GM20000 (cell line): ENCODE results near the gene LITAF.

Source experiments
- DNase-seq: peaks from one replicate; pipeline ENCODE4 v3.0.0; 2012; ENCODE audit warnings: low spot score
- TF ChIP-seq, protein P1 (sequence below): IDR thresholded peaks from 2 replicates; pipeline ENCODE4 v1.5.1; 2012; ENCODE audit warnings: mild to moderate bottlenecking, control low read depth; ENCODE audit errors: extremely low read depth, missing control alignments

The LITAF gene

DNA sequence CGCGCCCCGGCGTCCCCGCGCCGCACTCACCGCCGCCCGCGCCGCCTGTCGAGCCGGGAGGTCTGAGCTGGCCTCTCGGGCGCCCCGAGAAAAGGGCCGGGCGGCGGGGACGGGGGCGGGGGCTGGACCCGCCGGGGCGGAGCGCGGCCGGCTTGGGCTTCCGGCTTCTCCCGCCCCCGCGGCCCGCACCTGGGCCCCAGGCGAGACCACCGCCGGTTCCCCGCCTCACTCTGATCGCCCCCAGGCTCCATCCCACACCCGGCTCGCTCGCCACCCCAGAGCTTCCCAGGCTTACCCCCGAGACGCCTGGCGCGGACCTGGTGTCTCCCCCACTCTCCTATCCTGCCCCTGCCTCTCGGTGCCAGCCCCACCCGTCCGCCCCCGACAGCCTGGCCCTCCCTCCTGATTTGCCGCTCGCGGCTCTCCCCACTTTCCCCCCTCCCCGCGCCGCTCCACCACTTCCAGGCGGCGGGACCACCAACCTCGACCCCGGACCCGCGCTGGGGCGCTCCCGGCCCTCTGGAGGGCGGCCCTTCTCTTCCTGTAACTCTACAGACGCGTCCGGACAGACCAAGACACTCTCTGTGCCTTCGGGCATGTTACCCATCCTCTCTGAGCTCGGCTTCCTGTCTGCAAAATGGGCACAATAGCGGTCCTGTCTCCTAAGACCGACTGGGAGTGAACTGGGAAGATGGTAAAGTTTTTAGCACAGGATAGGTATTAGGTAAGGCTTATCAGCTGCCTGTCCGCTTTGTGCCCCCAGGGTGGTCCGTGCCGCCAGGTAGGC lies at the start of gene LITAF:
Gene LITAF, minus strand, starts transcription at position 64 of the 787 bp plus-strand sequence. CDS start 30,189 bp downstream, outside the sequence.
- peak; percentile 96 for DNase-seq
- TF ChIP-seq, protein P1, sequence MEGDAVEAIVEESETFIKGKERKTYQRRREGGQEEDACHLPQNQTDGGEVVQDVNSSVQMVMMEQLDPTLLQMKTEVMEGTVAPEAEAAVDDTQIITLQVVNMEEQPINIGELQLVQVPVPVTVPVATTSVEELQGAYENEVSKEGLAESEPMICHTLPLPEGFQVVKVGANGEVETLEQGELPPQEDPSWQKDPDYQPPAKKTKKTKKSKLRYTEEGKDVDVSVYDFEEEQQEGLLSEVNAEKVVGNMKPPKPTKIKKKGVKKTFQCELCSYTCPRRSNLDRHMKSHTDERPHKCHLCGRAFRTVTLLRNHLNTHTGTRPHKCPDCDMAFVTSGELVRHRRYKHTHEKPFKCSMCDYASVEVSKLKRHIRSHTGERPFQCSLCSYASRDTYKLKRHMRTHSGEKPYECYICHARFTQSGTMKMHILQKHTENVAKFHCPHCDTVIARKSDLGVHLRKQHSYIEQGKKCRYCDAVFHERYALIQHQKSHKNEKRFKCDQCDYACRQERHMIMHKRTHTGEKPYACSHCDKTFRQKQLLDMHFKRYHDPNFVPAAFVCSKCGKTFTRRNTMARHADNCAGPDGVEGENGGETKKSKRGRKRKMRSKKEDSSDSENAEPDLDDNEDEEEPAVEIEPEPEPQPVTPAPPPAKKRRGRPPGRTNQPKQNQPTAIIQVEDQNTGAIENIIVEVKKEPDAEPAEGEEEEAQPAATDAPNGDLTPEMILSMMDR: no peak

DNA sequence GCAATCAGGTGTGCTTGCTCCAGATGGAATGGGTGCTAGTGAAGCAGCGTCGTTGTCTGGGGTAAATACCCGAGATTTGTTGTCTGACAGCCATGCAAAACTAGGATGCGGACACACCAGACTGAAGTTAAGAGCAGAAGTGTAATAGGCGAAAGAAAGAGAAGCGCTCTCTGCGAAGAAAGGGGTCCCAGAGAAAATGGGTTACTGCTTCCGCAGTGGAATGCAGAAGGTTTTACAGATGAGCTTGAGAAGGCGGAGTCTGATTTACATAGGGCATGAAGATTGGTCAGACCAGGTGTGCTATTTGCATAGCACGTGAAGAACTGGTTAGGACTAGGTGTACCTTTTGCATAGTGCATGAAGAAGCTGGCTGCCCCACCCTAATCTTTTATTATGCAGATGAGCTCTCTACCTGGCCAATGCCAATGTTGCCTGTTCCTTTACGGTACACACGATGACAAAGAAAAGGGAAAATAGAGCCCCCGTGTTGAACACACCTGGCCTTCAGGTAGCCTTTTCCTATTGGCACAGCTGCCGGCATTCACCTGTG lies 49.5 kb upstream of the LITAF start:
- no peak for DNase-seq
- TF ChIP-seq, protein P1: no peak

GRCh38 chr16:11635679-11636171 lies 49.0 kb upstream of the LITAF start:
- no peak for DNase-seq
- TF ChIP-seq, protein P1: no peak

DNA sequence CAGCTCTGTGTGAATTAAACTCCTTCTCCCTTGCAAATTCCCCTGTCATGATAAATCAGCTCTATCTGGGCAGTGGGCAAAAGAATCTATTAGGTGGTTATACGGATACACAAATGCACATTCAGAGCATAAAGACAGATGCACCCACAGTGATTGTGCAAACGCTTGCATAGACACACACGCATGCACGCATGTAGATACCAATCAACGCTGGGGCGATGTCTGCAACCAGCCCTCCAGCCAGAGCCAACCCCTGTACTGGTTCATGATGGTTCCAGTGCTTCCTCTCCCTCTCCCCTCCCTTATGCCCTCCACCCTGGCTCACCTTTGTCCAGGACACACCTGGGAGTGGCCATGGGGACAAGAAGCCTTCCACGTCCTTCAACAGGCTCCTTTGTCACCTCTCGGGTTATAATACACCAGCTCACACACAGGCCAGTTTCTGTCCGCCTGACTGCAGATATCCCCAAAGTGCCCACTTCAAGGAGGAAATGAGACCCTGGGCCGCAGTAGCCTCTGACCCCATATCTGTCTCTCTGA lies 48.5 kb upstream of the LITAF start:
- DNase-seq: no peak
- TF ChIP-seq, protein P1: no peak

DNA sequence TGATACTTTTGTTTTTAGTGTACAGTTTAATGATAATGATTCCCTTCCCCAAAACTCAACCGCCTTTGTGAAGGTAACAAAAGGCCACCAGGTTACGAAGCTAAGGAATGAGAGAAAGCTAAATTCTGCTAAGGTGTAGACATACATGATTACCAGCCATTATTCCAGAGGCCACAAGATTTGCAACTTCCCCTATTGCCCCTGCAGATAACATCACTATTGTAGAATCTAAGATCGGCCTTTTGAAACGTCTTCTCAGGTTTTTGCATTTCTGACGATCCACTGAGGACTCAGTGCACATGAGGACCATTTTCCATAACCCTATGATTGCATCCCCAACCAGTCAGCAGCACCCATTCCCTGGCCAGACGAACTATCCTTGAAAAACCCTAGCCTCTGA lies 47.6 kb upstream of the LITAF start:
- no peak for DNase-seq
- TF ChIP-seq, protein P1: no peak

- TF ChIP-seq, protein P1: no peak
- DNase-seq: no peak
Observed at GRCh38 chr16:11633113-11633512, 46.4 kb upstream of the LITAF start.

DNA sequence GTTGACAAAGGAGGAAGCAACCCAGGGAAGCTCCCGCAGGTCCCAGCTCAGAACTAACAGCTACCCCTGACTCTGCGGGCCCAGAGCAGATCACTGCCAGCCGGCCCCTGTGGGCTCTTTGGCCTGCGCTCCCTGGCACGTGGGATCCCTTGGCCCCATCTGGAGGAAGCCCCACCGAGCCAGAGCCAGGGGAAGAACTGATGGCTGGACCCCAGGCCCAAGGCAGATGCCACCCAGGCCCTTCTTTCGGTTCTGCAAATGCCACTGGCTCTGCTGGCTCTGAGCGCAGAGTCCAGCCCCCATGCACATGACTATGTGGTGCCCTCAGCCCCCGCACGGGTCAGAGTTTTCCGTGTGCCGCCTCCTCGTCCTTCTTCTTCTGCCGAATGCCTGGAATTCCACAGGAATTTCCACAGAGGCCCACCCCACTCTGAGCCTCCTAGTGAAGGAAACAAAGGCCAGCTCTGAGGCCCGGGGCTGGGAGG lies 45.8 kb upstream of the LITAF start:
- TF ChIP-seq, protein P1: no peak
- DNase-seq: no peak
